Body of pancreas (tissue), 4 donors: ENCODE data around the gene MORC2.

ENCODE experiments used
- POLR2A ChIP-seq, 3 donors: fragments of 450-650 bp; IDR thresholded peaks; one replicate each; pipeline ENCODE4 v1.6.1; 2016; ENCODE audit warnings: antibody characterized with exemption in 3 of 3, mild to moderate bottlenecking in 2 of 3
- TF ChIP-seq, protein P1 (sequence below), 7 experiments: fragments of 450-650 bp in 4 of 7; fragments of 200-600 bp in 3 of 7; sonication (generic) in 3 of 7; IDR thresholded peaks; one replicate each; pipeline ENCODE4 v1.5.1; 2016 to 2019; ENCODE audit warnings: antibody characterized with exemption in 7 of 7

DNA sequence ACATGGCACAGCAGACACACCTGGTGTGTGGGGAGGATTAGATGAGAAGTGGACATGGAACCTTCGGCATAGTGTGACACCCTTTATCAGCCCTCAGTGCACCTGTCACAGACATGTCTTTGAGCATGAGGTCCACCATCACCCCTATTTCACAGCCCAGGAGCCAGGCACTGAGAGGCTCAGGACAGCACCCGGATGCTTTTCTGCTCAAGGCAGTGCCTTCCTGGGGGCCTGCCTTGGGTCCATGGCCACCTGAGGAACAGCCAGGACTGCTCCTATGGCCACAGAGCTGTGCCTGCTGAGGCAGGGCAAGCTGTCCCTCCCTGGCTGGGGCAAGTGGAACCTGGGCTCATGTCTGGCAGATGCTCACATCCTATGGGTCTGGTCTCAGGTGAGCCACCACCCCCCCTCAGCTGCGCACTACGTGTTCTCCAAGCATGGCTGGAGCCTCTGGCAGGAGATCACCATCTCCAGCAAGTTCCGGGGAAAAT, 75.8 kb downstream of the MORC2 start:
- TF ChIP-seq, protein P1, sequence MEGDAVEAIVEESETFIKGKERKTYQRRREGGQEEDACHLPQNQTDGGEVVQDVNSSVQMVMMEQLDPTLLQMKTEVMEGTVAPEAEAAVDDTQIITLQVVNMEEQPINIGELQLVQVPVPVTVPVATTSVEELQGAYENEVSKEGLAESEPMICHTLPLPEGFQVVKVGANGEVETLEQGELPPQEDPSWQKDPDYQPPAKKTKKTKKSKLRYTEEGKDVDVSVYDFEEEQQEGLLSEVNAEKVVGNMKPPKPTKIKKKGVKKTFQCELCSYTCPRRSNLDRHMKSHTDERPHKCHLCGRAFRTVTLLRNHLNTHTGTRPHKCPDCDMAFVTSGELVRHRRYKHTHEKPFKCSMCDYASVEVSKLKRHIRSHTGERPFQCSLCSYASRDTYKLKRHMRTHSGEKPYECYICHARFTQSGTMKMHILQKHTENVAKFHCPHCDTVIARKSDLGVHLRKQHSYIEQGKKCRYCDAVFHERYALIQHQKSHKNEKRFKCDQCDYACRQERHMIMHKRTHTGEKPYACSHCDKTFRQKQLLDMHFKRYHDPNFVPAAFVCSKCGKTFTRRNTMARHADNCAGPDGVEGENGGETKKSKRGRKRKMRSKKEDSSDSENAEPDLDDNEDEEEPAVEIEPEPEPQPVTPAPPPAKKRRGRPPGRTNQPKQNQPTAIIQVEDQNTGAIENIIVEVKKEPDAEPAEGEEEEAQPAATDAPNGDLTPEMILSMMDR (IDR thresholded peaks at IDR 0.05), result no peak
- no peak for TF ChIP-seq POLR2A (IDR thresholded peaks at IDR 0.05)
